BJ (cell line): ENCODE measurements around the gene DRAXIN. TPM values are rescaled to one million over a fixed set of nuclear protein-coding genes. Genes with fewer than 3 reads are reported as not detected.

Source experiments
- CTCF ChIA-PET: fragments of 350-600 bp; formaldehyde crosslinking; extraction: SDS; loops from one replicate; lab custom pipeline; 2021; ENCODE audit warnings: antibody characterized with exemption, inconsistent platforms; lab: Yijun Ruan, JAX
- POLR2A ChIA-PET: fragments of 300-600 bp; sonication (Branson Sonifier 250); formaldehyde crosslinking; extraction: SDS; loops from one replicate; lab custom pipeline; 2021; ENCODE audit warnings: antibody characterized with exemption; lab: Charles Lee
- DNase-seq: peaks from one replicate; pipeline ENCODE4 v3.0.0-alpha.2; 2011; ENCODE audit warnings: low read depth
- H3K27me3 ChIP-seq: 2 replicates; pipeline ENCODE4 v1.6.0; 2011; ENCODE audit warnings: low read length; ENCODE audit not compliant: control insufficient read depth, insufficient read depth
- H3K36me3 ChIP-seq: 2 replicates; pipeline ENCODE4 v1.5.1; 2011; ENCODE audit warnings: low read length; ENCODE audit not compliant: control insufficient read depth, insufficient read depth
- H3K4me3 ChIP-seq: 2 replicates; pipeline ENCODE4 v1.5.1; 2011; ENCODE audit warnings: low read depth, mild to moderate bottlenecking, control low read depth, low read length
- polyA plus RNA-seq: library from polyadenylated mRNA; depleted of rRNA; stranded (reverse); fragments of >200 nt; gene quantifications from 2 replicates; pipeline ENCODE4 v1.2.3, GENCODE V29; 2011
- TF ChIP-seq, protein P1 (sequence below): IDR thresholded peaks from 2 replicates; pipeline ENCODE4 v1.5.1; 2011; ENCODE audit warnings: low read depth, mild to moderate bottlenecking, control low read depth, inconsistent platforms, low read length, moderate library complexity; ENCODE audit not compliant: insufficient read depth

DRAXIN gene
- polyA plus RNA-seq, 1 experiment, result 0.01 TPM

DNA sequence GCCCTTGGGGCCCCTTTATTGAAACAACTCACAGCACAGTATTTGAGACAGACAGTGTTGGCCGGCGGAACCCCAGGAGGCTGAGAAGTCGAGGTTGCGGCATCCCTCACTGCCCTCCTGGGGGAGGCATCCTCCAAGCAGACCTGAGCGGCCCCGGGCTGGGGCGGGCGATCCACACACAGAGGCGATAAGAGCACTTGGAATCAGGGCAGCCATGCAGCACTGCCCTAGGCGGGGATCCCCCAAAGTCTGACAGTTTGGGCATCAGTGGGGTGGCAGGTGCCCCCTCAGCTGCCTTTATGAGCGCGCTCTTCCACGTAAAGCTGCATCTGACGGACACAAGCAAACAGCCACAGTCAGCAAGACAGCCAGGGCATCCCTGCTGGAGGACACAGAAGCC, 17.0 kb upstream of the DRAXIN start:
- ChIA-PET CTCF (interaction anchor here (1.4 to 2.2 kb wide), 2 partner anchors 10 to 45 kb away, joined by 5 to 8 read pairs; partner anchors contain the start of gene FBXO6), POLR2A (no interaction called here)

DNA sequence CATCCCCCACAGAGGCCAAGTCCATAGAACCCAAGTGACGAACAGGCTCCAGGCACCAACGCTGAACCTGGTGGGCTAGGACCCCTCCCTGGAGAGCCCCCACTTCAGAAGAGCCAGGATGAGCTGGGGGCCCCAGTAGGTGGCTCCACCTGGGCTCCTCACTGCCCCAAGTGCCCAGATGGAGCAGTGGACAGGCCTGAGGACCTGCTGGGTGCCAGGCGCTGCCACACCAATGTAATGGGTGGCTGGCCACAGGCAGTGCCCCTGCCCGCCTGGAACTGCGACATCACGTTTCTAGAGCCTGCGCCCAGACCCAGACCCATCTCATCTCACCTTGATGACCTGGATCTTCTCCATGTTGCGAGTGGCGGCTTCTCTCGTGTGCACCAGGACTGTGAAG, 16.2 kb upstream of the DRAXIN start:
- peaks cover 19% of the 10 kb centered on the region for H3K36me3 ChIP-seq
- TF ChIP-seq, protein P1, sequence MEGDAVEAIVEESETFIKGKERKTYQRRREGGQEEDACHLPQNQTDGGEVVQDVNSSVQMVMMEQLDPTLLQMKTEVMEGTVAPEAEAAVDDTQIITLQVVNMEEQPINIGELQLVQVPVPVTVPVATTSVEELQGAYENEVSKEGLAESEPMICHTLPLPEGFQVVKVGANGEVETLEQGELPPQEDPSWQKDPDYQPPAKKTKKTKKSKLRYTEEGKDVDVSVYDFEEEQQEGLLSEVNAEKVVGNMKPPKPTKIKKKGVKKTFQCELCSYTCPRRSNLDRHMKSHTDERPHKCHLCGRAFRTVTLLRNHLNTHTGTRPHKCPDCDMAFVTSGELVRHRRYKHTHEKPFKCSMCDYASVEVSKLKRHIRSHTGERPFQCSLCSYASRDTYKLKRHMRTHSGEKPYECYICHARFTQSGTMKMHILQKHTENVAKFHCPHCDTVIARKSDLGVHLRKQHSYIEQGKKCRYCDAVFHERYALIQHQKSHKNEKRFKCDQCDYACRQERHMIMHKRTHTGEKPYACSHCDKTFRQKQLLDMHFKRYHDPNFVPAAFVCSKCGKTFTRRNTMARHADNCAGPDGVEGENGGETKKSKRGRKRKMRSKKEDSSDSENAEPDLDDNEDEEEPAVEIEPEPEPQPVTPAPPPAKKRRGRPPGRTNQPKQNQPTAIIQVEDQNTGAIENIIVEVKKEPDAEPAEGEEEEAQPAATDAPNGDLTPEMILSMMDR, result no peak
- CTCF ChIA-PET, result interaction anchor here (1.4 kb wide), 1 partner anchor 11 kb away, joined by 5 read pairs; the partner anchor contains the start of gene FBXO6
- POLR2A ChIA-PET, result no interaction called here
- no peak for DNase-seq
- no peak overlapping the region for H3K4me3 ChIP-seq
- no peaks in the 10 kb centered on the region for H3K27me3 ChIP-seq

More for the DNA sequence above, 17.0 kb upstream of the DRAXIN start:
- H3K27me3 ChIP-seq, result no peaks in the 10 kb centered on the region
- TF ChIP-seq, protein P1, result no peak
- no peak for DNase-seq
- H3K36me3 ChIP-seq, result peaks cover 19% of the 10 kb centered on the region
- H3K4me3 ChIP-seq, result no peak overlapping the region

DNA sequence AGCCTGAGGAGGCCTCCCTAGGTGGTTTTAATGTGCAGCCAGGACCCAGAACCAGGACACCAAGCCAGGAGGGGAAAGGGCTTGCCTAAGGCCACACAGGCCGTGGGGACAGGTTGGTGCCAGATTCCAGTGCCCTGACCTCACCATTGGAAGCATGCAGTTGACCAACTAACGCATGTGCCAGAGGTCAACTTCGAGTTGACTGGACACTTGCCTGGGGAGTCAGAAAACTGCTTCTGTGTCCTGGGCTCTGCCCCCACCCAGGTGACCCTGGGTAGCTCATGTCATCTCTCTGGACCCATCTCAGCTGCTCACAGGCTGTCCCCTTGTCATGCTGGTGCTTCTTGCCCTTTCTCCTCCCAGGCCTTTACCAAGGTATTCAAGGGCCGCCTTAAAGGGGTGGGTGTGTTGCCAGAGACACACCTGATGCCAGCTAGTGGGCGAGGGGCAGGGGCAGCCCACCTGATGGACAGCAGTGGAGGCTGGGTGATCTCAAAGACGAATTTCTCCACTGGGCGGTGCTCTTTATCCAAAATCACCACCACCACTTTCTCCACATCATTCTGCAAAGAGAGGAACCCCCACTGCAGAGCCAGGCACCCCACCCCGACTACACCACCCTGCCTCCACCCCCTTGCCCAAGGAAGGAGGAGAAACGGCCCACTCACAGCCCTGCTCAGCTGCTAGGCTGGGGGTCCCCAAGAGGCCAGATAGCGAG, 15.0 kb upstream of the DRAXIN start:
- ChIA-PET POLR2A (no interaction called here), CTCF (interaction anchor here (1.0 to 1.9 kb wide), 4 partner anchors 12 to 639 kb away, joined by 3 to 6 read pairs (median 4); partner anchors contain the start of gene FBXO6)
- DNase-seq, result no peak
- peaks cover 19% of the 10 kb centered on the region for H3K36me3 ChIP-seq
- no peak overlapping the region for H3K4me3 ChIP-seq
- TF ChIP-seq, protein P1, result no peak
- H3K27me3 ChIP-seq, result no peaks in the 10 kb centered on the region

DNA sequence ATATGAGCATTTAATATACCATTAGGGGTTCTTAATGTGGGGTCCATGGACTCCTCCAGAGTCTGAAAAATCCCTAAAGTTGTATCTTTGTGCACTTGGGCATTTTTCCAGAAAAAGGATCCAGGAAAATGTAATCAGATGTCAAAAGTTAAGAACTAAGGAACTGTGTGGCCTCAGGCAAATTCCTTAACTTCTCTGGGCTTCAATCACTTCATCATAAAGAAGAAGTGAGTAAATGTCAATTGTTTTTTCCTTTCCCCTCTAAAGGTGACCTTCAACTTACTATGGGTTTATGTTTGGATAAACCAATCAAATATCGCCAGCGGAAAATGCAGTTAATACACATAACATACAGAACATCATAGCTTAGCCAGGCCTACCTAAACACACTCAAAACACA, 13.1 kb upstream of the DRAXIN start:
- H3K36me3 ChIP-seq, result peaks cover 19% of the 10 kb centered on the region
- TF ChIP-seq, protein P1, result no peak

DNA sequence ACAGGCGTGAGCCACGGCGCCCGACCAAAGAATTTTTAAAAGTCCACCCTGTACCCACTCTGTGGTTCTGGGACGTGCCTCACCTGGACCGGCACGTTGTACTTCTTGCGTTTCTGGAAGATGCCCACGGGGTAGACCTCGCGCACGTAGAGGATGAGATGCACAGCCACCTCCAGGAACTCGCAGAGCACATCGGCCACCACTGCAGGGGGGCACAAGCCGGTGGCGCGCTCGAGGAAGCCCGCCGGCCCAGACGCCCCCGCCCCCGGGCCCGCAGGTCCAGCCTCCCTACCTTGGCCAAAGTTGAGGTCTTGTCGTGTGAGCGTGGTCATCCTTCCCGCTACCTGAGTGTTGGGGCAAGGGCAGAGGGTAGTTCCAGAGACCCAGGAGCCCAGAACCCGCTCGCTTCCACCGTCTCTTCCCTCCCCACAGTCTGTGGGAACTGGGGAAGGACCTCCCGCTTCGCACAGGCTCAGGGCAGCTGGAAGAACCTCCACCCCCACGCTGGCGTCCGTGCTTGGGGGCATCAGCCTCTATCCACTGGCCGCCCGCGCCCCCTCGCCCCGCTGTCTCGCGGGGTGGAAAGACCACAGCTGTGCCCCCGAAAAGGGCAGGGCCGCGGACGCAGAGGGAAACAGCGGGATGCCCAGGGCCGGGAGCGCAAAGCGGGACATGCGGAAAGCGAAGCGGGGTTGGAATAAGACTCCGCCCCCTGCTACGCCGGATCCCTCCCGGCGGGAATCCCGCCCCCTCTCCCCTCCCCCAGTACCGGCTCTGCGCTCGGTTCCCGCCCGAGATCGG, 11.0 kb upstream of the DRAXIN start:
- H3K36me3 ChIP-seq, result peaks cover 12% of the 10 kb centered on the region
- POLR2A ChIA-PET, result interaction anchor here (0.6 kb wide), 1 partner anchor 63 kb away, joined by 3 read pairs; no protein-coding TSS in a partner anchor
- H3K4me3 ChIP-seq, result peak overlapping the region; percentile 98
- no peak for DNase-seq
- TF ChIP-seq, protein P1, result no peak
- CTCF ChIA-PET, result interaction anchor here (0.9 to 3.5 kb wide), 3 partner anchors 13 to 39 kb away, joined by 4 to 25 read pairs (median 17); partner anchors contain the start of gene FBXO6
- H3K27me3 ChIP-seq, result peaks cover 2% of the 10 kb centered on the region

More for the DNA sequence above, 13.1 kb upstream of the DRAXIN start:
- ChIA-PET POLR2A (no interaction called here), CTCF (interaction anchor here (1.3 to 1.9 kb wide), 2 partner anchors 14 to 641 kb away, joined by 3 to 6 read pairs; partner anchors contain the start of gene FBXO6)
- Histone ChIP-seq H3K4me3 (no peak overlapping the region), H3K27me3 (no peaks in the 10 kb centered on the region)
- no peak for DNase-seq
